ENCODE data around the gene C10orf143.
"Not testable (repeated sequence)": the region's sequence is repeated elsewhere in the genome, so short reads cannot be mapped to it uniquely, and the experiment has no call there.

The C10orf143 gene

DNA sequence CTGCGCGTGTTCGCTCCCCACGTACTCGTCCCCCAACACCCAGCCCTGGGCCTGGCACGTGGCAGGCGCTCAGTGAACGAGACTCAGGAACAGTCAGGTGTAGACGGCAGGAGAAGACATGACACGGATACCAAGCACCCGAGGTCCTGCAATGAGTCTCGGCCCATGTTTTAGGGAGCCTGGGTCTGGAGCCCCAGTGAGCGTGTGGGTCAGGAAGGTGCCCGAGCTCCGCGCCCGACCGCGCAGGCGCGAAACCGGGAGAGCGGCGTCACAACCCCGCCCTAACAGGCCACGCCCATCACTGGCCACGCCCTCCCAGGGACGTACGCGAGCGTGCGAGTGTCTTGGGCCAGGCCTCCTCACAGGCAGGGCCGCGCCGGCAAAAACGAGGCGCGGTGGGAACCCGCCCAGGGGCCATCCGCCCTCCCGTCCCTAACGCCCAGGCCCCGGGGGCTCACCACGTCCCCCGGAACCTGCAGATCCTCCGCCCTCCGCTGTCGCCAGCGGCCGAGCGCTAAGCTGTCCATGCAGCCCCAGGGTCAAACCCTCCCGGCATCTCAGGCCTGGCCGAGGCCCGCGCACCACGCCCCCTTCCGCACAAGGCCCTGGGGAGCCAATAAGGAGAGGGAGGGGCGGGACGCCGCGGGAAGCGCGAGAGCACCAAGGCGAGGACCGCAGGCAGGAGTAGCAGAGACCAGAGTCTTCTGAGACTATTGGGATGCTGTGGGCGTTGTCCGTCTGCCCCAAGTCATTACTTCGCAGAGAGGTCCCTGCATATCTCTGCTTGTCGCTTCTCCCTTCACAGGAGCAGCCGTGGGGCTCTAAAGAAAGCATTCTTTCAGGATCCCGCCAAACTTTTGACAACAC, at the start of gene C10orf143:
C10orf143 (minus strand) TSS at position 585 of the 867 bp plus-strand sequence; CDS start at position 527, 58 bp downstream.
- DNase-seq (ENCODE audit: low read depth, low spot score) = peak; percentile 92

DNA sequence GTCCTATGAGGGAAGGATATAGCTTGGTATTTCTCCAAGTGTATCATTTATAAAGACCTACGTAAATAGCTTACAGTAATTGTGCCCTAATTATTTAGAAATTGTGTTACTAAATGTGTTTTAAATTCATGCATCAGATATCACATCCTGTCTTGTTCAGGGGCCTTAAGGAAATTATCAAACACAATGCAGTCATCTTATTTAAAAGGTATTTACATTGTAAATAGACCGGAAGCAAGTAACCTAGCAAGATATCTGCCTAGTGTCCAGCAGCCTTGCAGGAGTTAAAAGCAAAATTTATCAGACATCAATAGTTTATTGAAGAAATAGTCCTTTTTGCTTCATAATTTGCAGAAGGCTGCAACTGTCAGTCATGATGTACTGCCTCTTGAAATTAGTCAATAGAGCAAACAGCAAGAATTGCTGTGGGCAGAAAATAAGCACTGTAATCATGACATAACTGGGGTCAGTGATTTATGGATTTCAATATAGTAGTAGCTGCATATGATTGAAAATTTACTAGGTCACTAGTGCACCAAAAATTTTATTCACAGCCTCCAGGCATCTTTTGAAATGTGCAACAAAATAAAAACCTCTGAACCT, 48.7 kb upstream of the C10orf143 start:
- no peak for DNase-seq (ENCODE audit: low read depth, low spot score)

DNA sequence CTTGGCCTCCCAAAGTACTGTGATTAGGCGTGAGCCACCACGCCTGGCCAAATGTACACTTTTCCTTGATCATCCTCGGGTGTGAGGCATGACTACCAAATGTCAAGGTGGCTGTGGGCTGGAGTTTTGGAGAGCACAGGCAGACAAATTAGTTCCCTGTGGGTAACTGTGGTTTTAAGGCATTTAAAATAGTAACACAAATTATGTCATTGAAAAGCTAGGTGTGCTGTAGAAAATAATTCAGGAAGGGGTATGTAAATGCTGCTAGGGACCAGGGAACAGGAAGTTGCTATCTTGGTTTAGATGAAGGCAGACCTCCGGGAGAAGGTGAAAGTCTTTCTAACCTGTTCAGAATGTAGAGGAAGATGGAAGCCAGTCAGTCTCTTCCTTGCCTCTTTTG, 35.4 kb upstream of the C10orf143 start:
- no peak for DNase-seq (ENCODE audit: low read depth, low spot score)

DNA sequence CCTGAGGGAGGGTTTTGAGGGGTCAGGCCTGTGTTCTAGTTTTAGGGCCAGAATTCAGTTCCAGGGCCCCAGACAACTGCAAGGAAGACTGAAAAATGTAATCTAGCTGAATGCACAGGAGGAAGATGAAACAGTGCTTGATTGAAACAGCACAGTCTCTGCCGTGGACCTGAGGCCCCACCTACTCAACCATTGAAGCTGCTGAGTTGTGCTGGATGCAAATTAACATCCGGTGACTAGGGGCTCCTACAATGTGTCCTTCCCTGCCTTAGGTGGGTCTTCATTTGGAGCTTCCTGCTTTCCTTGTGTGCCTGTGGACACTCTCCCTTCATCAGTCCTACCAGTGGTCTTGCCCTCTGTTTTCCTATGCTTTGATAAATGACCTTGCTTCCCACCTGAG, 31.2 kb upstream of the C10orf143 start:
- no peak for DNase-seq (ENCODE audit: low read depth, low spot score)

DNA sequence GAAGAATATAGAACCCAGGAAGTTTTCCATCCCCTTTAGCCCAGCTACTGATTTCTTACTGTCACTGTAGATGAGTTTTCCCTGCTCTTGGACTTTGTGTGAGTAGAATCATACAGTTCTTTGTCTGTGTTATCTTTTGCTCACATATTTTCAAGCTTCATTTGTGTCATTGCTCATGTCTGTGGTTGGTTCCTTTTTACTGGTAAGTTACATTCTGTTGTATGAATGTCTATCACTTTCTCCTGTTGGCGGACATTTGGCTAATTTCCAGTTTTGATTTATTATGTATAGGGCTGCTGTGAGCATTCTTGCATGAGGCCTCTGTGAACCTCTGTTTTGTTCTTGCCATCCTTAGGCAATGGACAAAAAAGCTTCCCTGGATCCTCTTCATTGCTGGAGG, 30.8 kb upstream of the C10orf143 start:
- DNase-seq (ENCODE audit: low read depth, low spot score) = no peak

DNA sequence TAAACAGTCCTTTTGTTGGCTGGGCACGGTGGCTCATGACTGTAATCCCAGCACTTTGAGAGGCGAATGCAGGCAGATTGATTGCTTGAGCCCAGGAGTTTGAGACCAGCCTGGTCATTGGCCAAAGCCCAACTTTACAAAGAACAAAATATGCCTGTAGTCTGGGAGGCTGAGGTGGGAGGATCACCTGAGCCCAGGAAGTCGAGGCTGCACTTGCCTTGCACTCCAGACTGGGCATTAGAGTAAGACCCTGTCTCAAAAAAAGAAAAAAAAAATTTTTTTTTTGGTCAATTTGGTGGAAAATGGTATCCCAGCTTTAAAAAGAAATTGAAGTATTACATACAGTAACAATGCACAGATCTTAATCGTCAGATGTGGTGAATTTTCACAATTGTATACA, 30.4 kb upstream of the C10orf143 start:
- no peak for DNase-seq (ENCODE audit: low read depth, low spot score)

DNA sequence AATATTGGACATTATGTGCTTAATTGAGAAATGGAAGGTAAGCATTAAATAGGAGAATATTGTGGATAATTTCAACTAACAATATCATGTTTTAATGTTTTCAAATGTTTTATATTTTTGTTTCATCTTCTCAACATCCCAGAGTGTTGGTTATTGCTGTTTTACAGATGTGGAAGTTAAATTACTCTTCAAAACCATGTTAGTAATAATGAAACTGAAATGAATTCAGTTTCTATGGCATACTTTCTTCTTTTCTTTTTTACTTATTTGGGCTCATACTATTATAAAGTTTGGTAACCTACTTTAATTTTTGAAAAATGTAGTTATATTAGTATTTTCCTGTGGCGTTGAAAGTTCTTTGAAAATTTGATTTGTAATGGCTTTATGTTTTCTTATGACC, 29.8 kb upstream of the C10orf143 start:
- DNase-seq (ENCODE audit: low read depth, low spot score) = no peak

DNA sequence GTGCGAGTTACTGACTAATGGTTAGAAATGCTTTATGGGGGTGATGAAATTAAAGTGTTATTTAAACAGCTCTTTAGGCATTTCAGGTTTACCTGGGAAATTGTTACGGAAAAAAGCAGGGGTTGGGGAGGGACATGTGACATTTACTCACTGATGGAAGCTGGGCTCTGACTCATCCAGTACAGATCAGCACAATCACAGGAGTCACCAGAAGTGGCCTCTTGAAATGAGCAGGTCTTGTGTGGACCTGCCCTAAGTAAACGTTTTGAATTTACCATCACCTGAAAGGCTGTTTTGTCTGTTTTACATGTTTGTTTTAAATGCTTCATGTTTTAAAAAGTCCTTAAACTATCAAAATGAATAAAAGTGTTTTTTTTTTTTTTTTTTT, 27.8 kb upstream of the C10orf143 start:
- DNase-seq (ENCODE audit: low read depth, low spot score) = no peak

DNA sequence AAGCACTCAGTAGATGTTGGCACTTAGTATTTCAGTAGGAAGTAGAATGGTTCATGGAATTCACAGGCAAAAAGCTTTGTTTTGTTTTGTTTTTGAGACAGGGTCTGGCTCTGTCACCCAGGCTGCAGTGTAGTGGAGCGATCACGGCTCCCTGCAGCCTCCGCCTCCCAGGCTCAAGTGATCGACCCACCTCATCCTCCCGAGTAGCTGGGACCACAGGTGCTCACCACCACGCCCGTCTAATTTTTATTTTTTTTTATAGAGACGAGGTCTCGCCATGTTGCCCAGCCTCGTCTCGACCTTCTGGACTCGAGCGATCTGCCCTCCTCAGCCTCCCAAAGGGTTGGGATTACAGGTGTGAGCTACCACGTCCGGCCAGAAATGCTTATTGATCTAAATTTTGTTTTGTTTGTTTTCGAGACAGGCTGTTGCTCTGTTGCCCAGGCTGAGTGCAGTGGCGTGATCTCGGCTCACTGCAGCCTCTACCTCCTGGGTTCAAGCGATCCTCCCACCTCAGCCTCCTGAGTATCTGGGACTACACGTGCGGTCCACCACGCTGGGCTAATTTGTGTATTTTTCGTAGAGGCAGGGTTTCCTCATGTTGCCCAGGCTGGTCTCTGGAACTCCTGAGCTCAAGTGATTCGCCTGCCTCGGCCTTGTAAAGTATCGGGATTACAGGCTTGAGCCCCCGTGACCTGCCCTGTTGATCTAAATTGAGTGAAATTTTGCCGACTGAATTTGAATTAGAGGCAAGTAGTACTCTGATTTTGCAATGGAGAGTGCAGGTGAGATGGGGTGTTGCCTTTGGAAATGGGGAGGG, 27.2 kb upstream of the C10orf143 start:
- no peak for DNase-seq (ENCODE audit: low read depth, low spot score)

DNA sequence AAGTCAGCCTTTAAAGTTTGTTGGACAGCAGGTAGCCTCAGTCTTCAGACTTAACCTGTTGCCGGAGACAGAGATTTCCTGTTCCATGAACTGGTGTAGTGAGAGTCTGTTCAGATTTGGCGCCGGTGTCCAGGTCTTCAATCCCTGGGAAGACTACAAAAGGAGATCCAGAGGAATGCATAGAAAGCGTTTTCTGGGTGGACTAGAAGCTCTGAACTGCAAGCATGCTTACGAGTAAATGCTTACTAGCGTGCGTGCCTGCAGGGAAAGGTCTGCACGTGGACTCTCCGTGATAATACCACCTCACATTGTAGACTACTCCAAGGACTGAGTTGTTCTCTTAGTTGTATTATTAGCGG, 26.4 kb upstream of the C10orf143 start:
- no peak for DNase-seq (ENCODE audit: low read depth, low spot score)

DNA sequence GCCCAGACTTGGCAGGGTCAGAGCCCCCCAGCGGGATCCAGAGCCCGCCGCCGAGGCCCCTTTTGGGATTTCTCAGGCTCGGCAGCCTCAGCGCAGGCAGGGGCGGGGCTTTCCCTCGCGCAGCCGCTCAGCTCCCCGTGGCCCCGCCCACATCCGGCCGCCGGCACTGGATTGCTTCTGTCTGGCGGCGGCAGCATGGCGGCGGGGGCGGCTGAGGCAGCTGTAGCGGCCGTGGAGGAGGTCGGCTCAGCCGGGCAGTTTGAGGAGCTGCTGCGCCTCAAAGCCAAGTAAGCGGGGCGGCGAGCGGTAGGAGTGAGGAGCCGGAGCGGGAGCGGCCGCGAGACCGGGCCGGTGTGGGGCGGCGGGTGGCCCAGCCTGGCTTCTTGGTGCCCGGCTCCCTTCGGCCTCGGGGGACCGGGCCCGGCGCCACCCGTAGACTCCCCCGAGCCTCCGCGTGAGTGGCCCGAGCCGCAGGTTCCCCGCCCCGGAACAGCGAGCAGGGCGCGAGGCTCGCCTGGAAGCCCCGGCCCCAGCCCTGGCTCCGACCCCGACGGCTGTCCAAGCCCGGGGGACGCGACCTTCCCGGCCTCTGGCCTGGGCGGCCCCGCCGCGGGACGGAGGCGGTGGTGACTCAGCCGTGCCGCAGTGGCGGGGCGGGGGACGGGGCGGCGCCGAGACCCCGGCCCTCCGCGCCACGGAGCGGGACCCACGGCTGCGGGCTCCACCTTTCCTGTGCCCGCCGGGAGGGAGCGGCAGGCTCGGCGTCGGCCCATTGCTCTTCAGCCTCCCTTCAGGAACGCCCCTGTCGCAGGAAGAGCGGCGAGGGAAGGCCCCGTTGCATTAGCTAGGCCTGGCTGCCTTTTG, 25.8 kb upstream of the C10orf143 start, which contains the start of gene GLRX3:
GLRX3 (plus strand) TSS at position 166 of the 864 bp plus-strand sequence; CDS start at position 196, 30 bp downstream.
- DNase-seq (ENCODE audit: low read depth, low spot score) = peak; percentile 50

DNA sequence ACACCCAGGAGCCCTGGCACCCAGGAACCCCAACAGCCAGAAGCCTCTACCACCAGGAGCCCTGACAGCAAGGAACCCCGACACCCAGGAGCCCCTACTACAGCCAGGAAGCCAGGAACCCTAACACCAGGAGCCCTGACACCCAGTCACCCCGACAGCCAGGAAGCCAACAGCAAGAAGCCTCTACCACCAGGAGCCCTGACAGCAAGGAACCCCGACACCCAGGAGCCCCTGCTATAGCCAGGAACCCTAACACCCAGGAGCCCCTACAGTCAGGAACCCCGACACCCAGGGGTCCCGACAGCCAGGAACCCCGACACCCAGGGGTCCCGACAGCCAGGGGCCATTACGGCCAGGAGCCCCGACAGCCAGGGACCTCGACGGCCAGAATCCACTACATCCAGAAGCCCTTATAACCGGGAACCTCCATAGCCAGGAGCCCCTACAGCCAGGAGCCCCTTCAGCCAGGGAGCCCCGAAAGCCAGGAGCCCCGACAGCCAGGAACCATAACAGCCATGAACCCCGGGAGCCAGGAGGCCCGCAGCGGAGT, 25.1 kb upstream of the C10orf143 start:
- DNase-seq (ENCODE audit: low read depth, low spot score) = no peak

DNA sequence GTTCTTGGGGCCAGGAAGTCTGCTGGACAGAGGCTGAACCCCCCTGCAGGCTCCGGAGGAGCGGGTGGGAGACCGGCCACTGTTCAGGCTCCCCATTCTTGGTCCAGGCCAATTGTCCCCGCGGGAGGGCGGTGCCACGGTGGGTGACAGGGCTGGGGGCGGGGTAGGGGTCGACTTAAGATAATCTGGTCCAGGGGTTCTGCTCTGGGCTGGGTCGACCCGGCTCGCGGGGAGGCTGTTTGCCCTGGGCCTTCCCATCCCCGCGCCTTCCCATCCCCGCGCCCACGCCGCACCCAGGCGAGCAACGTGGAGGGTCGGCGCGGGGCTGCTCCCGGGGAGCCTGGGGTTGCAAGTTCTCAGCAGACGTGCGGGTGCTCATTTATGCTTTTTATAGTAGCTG, 18.3 kb upstream of the C10orf143 start:
- no peak for DNase-seq (ENCODE audit: low read depth, low spot score)

DNA sequence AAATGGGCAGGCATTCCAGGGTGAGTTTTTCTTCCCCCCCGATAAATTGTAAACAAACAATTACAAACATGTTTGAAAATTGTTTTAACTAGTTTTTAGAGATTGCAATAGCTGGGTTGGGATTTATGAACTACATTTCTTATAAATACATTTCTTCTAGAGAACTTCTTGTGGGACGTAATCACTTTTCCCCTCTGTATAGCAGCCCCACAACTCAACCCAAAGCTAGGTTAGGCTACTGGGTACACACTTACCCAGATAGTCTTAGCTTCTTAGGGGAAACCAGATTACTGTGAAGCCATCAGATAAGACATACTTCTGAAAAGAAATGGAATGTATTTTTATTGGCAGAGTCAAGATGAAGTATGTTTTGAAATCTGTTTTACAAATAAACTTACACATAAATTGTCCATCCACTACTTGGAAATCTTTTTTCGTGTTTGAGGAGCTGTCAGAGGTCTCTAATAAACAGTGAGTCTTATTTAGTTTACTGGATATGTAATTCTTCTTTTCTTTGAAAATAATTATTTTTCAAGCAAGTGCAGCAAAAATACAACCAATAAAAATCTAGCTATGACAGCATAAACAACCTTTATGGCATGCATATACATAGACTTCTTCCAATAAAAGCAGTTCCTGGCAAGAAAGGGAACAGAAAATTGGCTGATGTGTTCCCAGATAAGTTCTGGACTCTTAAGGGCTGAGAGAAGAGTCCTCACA, 17.6 kb upstream of the C10orf143 start:
- no peak for DNase-seq (ENCODE audit: low read depth, low spot score)

DNA sequence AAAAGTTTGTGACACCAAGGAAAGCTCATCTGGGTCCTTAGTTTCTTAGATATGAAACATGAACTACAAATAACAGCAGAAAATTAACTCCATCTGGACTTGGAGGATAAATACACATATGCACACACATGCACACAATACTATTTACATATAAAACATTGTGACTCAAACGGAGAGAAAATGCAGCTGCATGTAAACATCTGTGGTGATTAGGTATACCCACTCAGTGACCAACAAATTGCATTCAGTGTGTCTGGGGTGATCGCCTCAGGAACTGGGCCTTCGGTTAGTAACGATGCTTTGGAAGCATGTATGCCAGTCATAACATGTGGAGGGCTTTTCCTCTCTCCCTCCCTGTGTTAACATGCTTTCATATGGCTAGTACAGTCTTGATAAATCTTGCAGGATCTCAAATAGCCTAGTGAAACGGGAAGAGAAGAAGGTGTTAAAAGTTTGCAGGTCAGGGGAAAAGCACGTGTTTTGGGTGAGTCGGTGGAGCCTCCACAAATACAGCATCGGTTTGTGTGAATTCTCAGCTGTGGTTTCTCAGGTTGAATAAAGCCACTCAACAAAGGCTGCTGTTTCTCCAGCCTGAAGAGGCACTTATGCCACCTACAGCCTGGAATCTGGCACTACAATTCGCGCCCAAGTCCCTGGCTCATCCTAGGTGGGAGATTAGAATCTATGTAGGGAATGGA, 16.9 kb upstream of the C10orf143 start:
- DNase-seq (ENCODE audit: low read depth, low spot score) = peak; percentile 32

DNA sequence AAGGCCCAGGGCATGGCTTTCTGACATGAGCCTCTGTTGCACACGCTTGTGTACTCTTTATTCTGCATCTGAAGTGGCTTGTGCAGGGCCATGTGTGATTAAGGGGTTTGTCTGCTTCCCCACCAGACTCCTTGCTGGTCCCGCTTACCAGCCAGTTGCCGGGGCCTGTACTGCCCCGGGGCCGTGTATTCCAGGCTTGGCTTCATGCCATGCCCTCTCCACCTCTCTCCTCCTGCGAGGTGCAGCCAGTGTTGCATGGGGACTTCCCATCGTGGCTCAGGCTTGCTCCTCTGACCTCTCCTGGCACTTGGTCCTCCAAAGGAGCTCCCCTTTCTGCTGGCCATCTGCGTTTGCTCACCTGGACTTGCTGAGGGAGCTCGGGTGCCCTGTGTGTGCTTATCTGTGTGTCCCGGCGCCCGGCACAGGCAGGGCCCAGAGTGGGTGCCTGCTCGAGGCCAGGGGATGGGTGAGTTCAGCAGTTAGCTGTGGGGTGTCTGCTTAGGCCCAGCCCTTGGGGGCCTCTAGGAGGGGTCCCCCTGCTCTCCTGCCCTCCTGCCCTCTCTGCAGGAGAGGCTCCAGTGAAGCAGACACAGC, 11.0 kb upstream of the C10orf143 start:
- DNase-seq (ENCODE audit: low read depth, low spot score) = no peak

DNA sequence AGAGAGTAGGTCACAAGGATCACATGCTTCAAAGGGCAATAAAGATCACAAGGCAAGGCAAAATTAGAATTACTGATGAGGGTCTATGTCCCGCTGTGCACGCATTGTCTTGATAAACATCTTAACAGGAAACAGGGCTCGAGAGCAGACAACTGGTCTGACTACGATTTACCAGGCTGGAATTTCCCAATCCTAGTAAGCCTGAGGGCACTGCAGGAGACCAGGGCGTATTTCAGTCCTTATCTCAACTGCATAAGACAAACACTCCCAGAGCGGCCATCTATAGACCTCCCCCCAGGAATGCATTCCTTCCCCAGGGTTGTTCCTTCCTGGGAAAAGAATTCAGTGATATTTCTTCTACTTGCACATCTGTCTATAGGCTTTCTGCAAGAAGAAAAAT, 6.9 kb upstream of the C10orf143 start:
- DNase-seq (ENCODE audit: low read depth, low spot score) = not testable (repeated sequence)

DNA sequence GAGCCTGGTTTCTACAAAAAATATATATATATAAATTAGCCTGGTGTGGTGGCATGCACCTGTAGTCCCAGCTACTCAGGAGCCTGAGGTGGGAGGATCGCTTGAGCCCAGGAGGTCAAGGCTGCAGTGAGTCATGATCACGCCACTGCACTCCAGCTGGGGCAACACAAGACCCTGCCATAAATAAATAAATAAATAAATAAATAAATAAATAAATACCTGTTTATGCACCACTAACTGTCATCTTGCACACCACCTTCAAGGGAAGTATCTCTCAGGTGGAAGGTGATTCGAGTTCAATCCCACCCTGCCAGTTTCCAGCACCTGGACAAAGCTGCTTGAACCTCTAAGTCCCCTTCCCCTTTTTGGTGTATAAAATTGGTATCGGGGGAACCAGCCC, 6.3 kb upstream of the C10orf143 start:
- DNase-seq (ENCODE audit: low read depth, low spot score) = not testable (repeated sequence)

DNA sequence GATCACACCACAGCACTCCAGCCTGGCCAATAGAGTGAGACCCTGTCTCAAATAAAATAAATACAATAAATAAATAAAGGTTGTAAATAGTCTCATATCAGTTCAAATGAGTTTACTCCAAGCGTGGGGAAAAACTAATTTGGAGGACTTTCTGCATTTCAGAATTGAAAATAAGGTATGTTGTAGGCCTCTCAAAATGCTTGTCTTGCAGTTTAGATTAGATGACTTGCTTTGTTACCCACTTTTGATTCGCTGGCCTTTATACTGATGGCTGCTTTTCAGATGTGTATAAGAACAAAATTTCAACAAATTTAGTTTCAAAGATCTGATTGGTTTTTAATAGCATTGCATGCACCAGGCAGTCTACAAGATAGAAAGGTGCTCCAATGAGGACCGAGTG, 2.2 kb upstream of the C10orf143 start:
- no peak for DNase-seq (ENCODE audit: low read depth, low spot score)

DNA sequence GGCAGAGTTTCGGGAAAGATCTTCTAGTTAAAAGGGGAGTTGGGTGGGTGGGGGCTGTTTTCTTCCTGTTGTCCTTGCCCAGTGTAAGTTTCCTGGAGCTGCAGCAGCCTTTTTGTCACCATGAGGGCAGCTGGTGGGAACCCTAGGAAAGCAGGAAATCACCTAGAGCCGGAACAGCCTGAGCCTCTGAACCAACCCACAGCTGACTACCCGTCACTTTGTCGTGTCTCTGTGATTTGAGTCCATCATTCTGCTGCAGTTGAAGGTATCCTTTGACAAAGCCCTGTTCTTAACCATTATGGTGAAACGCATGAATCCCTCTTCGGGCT, 1.2 kb upstream of the C10orf143 start:
- DNase-seq (ENCODE audit: low read depth, low spot score) = no peak
